Peyer's patch (tissue), 4 donors: ENCODE results near the gene CATSPERZ.
A peak's percentile ranks its signal among the peaks of the same experiment; 100 is the strongest.

Experiments used
- CTCF ChIP-seq, 6 experiments: fragments of 450-650 bp in 4 of 6; fragments of 200-600 bp in 2 of 6; sonication (generic) in 1 of 6; IDR thresholded peaks; one replicate each; pipeline ENCODE4 v1.5.1; 2017 to 2019; ENCODE audit warnings: antibody characterized with exemption in 6 of 6, mild to moderate bottlenecking in 3 of 6, moderate library complexity in 1 of 6
- POLR2A ChIP-seq, 2 donors: fragments of 450-650 bp; IDR thresholded peaks; one replicate each; pipeline ENCODE4 v1.5.1; 2017; ENCODE audit warnings: antibody characterized with exemption in 2 of 2, mild to moderate bottlenecking in 2 of 2, moderate library complexity in 2 of 2

GRCh38 chr11:64343767-64344559 lies 43.8 kb downstream of the CATSPERZ start:
- TF ChIP-seq CTCF (IDR thresholded peaks at IDR 0.05): peak in 4 of 6 experiments; percentile 6 to 50 (median 34)
- TF ChIP-seq POLR2A (IDR thresholded peaks at IDR 0.05): no peak
